Astrocyte (in vitro differentiated cells and primary cell): ENCODE data around the gene SORBS2. TPM values are rescaled to one million over a fixed set of nuclear protein-coding genes. Genes with fewer than 3 reads are reported as not detected.

Experiments
- DNase-seq: peaks from one replicate; pipeline ENCODE4 v3.0.0-alpha.2; 2010; ENCODE audit warnings: low read depth
- FAIRE-seq: peaks from 2 replicates; lab custom pipeline; 2011; peaks lifted over from hg19 to GRCh38; lab: Jason Lieb, UNC
- H2AFZ ChIP-seq: 2 replicates; pipeline ENCODE4 v1.6.0; 2012; ENCODE audit warnings: low read depth, low read length, inconsistent platforms
- H3K27ac ChIP-seq: 2 replicates; pipeline ENCODE4 v1.5.1; 2011; ENCODE audit warnings: low read depth, low read length, inconsistent platforms
- H3K27me3 ChIP-seq: 2 replicates; pipeline ENCODE4 v1.6.0; 2011; ENCODE audit warnings: low read length, inconsistent platforms; ENCODE audit not compliant: insufficient read depth
- H3K36me3 ChIP-seq: 2 replicates; pipeline ENCODE4 v1.5.1; 2011; ENCODE audit warnings: low read length, inconsistent platforms; ENCODE audit not compliant: insufficient read depth
- H3K4me1 ChIP-seq: 2 replicates; pipeline ENCODE4 v1.5.1; 2011; ENCODE audit warnings: low read length, inconsistent platforms; ENCODE audit not compliant: insufficient read depth
- H3K4me2 ChIP-seq: 2 replicates; pipeline ENCODE4 v1.6.0; 2012; ENCODE audit warnings: low read length, inconsistent platforms
- H3K4me3 ChIP-seq: 2 replicates; pipeline ENCODE4 v1.5.1; 2011; ENCODE audit warnings: low read depth, mild to moderate bottlenecking, low read length, inconsistent platforms; ENCODE audit not compliant: insufficient read depth
- H3K79me2 ChIP-seq: 2 replicates; pipeline ENCODE4 v1.6.0; 2012; ENCODE audit warnings: mild to moderate bottlenecking, low read length, inconsistent platforms; ENCODE audit not compliant: insufficient read depth
- H3K9ac ChIP-seq: 2 replicates; pipeline ENCODE4 v1.6.0; 2012; ENCODE audit warnings: mild to moderate bottlenecking, low read length, inconsistent platforms
- H3K9me3 ChIP-seq: 2 replicates; pipeline ENCODE4 v1.5.1; 2012; ENCODE audit warnings: low read depth, mild to moderate bottlenecking, low read length, inconsistent platforms; ENCODE audit not compliant: insufficient read depth
- H4K20me1 ChIP-seq: 2 replicates; pipeline ENCODE4 v1.6.0; 2012; ENCODE audit warnings: low read length, inconsistent platforms; ENCODE audit not compliant: insufficient read depth
- H3K27ac Mint-ChIP-seq: one replicate; pipeline ENCODE4 v1.8.0; 2021; ENCODE audit warnings: mild to moderate bottlenecking, mixed read lengths; ENCODE audit not compliant: unreplicated experiment
- H3K27me3 Mint-ChIP-seq: one replicate; pipeline ENCODE4 v1.8.0; 2021; ENCODE audit warnings: low read depth, mixed read lengths; ENCODE audit not compliant: unreplicated experiment
- H3K36me3 Mint-ChIP-seq: one replicate; pipeline ENCODE4 v1.8.0; 2021; ENCODE audit warnings: low read depth, mixed read lengths; ENCODE audit not compliant: unreplicated experiment
- H3K4me1 Mint-ChIP-seq: one replicate; pipeline ENCODE4 v1.8.0; 2021; ENCODE audit warnings: low read depth, mixed read lengths; ENCODE audit not compliant: unreplicated experiment
- H3K4me3 Mint-ChIP-seq: one replicate; pipeline ENCODE4 v1.8.0; 2021; ENCODE audit warnings: mild to moderate bottlenecking, moderate library complexity, mixed read lengths; ENCODE audit not compliant: unreplicated experiment
- H3K9me3 Mint-ChIP-seq: one replicate; pipeline ENCODE4 v1.8.0; 2021; ENCODE audit warnings: mild to moderate bottlenecking, mixed read lengths; ENCODE audit not compliant: unreplicated experiment
- CTCF ChIP-seq: IDR thresholded peaks from 2 replicates; pipeline ENCODE4 v1.5.1; 2011; ENCODE audit warnings: low read depth, mild to moderate bottlenecking, inconsistent platforms, low read length, moderate library complexity; ENCODE audit not compliant: insufficient read depth
- EZH2 ChIP-seq: IDR thresholded peaks from 2 replicates; pipeline ENCODE4 v1.6.1; 2012; ENCODE audit warnings: mild to moderate bottlenecking, low read length, inconsistent platforms; ENCODE audit not compliant: insufficient read depth
- total RNA-seq: library from RNA; stranded (reverse); gene quantifications from 2 replicates; pipeline ENCODE4 v1.2.1, GENCODE V29; 2021

The SORBS2 gene
- total RNA-seq, 1 donor from 2014 or later: 97.4 TPM

GRCh38 chr4:185744488-185744862 lies 67.5 kb downstream of the SORBS2 start:
- H3K27ac Mint-ChIP-seq: no peak overlapping the region
- no peaks in the 10 kb centered on the region for H3K9me3 ChIP-seq
- no peak overlapping the region for H2AFZ ChIP-seq

GRCh38 chr4:185743722-185744487 lies 68.1 kb downstream of the SORBS2 start:
- H3K27ac Mint-ChIP-seq: no peak overlapping the region
- DNase-seq: no peak
- Histone ChIP-seq H3K27ac (no peak overlapping the region), H2AFZ (no peak overlapping the region), H3K36me3 (no peaks in the 10 kb centered on the region), H3K79me2 (peaks cover 16% of the 10 kb centered on the region), H3K9me3 (no peaks in the 10 kb centered on the region), H4K20me1 (peaks cover 13% of the 10 kb centered on the region), H3K9ac (no peak overlapping the region), H3K4me1 (peaks cover 6% of the 10 kb centered on the region), H3K4me2 (no peak overlapping the region), H3K27me3 (no peaks in the 10 kb centered on the region), H3K4me3 (no peak overlapping the region)
- no peak overlapping the region for H3K4me3 Mint-ChIP-seq
- no peak for TF ChIP-seq EZH2
- TF ChIP-seq CTCF: no peak
- H3K9me3 Mint-ChIP-seq: no peaks in the 10 kb centered on the region
- peaks cover 27% of the 10 kb centered on the region for H3K4me1 Mint-ChIP-seq
- FAIRE-seq: no peak
- no peaks in the 10 kb centered on the region for H3K27me3 Mint-ChIP-seq
- peaks cover 20% of the 10 kb centered on the region for H3K36me3 Mint-ChIP-seq

More at GRCh38 chr4:185744488-185744862, 67.5 kb downstream of the SORBS2 start:
- Histone ChIP-seq H4K20me1 (peaks cover 13% of the 10 kb centered on the region), H3K4me3 (no peak overlapping the region), H3K4me2 (no peak overlapping the region), H3K9ac (no peak overlapping the region), H3K4me1 (peaks cover 6% of the 10 kb centered on the region), H3K27me3 (no peaks in the 10 kb centered on the region), H3K36me3 (no peaks in the 10 kb centered on the region), H3K79me2 (peaks cover 18% of the 10 kb centered on the region), H3K27ac (no peak overlapping the region)
- H3K4me3 Mint-ChIP-seq: no peak overlapping the region
- no peaks in the 10 kb centered on the region for H3K9me3 Mint-ChIP-seq
- DNase-seq (no peak), FAIRE-seq (no peak)
- TF ChIP-seq CTCF (no peak), EZH2 (no peak)
- no peaks in the 10 kb centered on the region for H3K27me3 Mint-ChIP-seq
- H3K4me1 Mint-ChIP-seq: peaks cover 26% of the 10 kb centered on the region
- H3K36me3 Mint-ChIP-seq: peaks cover 20% of the 10 kb centered on the region

- H3K36me3 ChIP-seq: no peaks in the 10 kb centered on the region
- H3K4me1 ChIP-seq: peaks cover 13% of the 10 kb centered on the region
- peaks cover 31% of the 10 kb centered on the region for H3K4me1 Mint-ChIP-seq
- no peaks in the 10 kb centered on the region for H3K9me3 ChIP-seq
- H3K79me2 ChIP-seq: peaks cover 13% of the 10 kb centered on the region
- H3K4me3 Mint-ChIP-seq: no peak overlapping the region
- H3K36me3 Mint-ChIP-seq: peaks cover 20% of the 10 kb centered on the region
- FAIRE-seq (no peak), DNase-seq (peak; percentile 51)
- H3K4me2 ChIP-seq: no peak overlapping the region
- no peaks in the 10 kb centered on the region for H3K27me3 Mint-ChIP-seq
- no peak for TF ChIP-seq CTCF
- no peak for TF ChIP-seq EZH2
- H3K9ac ChIP-seq: no peak overlapping the region
- no peak overlapping the region for H2AFZ ChIP-seq
- H3K4me3 ChIP-seq: no peak overlapping the region
- peaks cover 13% of the 10 kb centered on the region for H4K20me1 ChIP-seq
- no peaks in the 10 kb centered on the region for H3K9me3 Mint-ChIP-seq
- no peaks in the 10 kb centered on the region for H3K27me3 ChIP-seq
- H3K27ac Mint-ChIP-seq: no peak overlapping the region
- H3K27ac ChIP-seq: no peak overlapping the region
These were observed 69.2 kb downstream of the SORBS2 start for GRCh38 chr4:185742766-185743165.
